Stimulated activated CD8-positive, alpha-beta memory T cell treated with anti-CD3 and anti-CD28 coated beads, Interleukin-2, amount 100 ng/mL, for 48 hours (primary cell): Measurements from ENCODE around the gene SSR1.
A peak's percentile ranks its signal among the peaks of the same experiment; 100 is the strongest.
"Not testable (repeated sequence)": the region's sequence is repeated elsewhere in the genome, so short reads cannot be mapped to it uniquely, and the experiment has no call there.

Experiments
- DNase-seq, 2 donors: peaks; one replicate each; pipeline ENCODE4 v3.0.0-alpha.2; 2020; ENCODE audit warnings: low read depth in 2 of 2

Gene SSR1

DNA sequence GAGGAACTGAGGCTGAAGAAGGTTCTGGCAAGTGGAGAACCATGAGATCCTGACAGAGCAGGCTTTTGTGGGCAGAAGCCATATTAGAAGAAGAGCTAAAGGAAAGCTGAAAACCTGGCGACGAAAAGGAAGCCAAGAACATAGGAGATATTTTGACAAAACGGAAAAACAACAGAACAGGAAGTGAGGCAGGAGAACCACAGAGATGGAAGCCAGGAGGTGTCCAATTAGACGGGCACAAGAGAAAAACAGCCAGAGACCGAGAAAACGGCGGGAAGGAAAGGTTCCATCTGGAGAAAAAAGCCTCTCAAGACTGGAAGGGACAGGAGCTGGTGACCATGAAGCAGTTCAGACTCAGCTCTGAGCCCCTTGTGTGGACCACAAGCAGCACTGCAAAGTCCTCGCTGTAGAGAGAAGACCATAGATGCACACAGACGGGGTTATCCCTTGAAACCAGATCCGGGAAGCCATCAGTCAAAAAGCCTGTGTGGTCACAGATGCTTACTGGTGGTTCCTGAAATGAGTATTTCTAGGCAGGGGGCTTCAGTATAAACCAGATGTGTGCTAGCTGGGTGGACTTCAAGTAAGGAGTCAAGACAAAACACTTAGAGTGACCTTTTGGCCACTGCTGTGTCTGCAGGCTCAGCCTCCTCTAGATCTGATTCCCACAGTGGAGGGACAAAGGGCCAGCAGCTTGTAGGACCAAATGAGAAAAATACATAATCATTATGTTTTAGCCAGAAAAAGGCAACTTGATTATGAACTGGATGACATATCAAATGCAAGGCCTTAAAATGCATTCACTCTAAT lies 30.7 kb downstream of the SSR1 start:
- DNase-seq, result no peak

- DNase-seq, result no peak
These were observed 36.8 kb downstream of the SSR1 start for GRCh38 chr6:7276199-7276524.

DNA sequence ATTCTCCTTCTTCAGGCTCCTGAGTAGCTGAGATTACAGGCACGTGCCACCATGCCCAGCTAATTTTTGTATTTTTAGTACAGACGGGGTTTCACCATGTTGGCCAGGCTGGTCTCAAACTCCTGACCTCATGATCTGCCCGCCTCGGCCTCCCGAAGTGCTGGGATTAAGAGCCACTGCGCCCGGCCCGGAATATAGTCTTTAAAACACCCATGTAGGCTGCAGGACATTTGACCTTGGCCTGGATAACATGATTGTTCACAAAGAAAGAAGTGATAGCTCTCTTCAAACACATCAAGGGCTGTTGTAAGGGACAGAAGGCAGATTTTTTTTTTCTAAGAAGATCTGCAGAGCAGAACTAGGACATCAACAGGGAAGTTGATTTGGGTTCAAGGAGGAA lies 38.5 kb downstream of the SSR1 start:
- DNase-seq, result not testable (repeated sequence)

DNA sequence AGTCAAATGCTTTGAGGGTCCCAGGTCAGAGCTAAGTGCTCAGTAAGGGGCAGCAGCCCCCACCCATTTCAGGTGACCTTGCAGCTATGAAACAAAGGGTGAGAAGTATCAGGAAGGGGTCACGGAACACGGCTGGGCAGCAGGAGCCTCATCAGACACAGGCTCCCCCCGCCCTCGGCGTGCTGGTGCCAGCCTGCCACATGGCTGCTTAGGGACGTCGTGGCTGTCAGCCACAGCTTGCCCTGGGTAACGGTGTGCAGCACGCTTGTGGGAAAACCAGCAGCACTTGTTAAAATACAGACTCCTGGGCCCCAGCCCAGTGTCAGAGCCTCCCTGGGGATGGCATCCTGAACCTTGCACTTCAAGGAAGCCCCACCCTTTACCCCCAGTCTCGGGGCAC lies 39.3 kb downstream of the SSR1 start:
- DNase-seq, result no peak

DNA sequence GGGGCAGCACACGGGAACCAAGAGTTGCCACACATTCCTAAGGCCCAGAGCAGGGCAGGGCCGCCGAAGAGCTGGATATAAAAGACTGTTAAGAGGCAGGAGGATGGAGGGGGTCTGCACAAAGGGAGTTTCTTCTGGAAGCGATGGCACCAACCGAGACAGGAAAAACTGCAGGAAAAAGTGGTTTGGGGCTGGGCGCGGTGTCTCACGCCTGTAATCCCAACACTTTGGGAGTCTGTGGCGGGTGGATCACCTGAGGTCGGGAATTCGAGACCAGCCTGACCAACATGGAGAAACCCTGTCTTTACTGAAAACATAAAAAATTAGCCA lies 41.8 kb downstream of the SSR1 start:
- no peak for DNase-seq

GRCh38 chr6:7270320-7271204 lies 42.4 kb downstream of the SSR1 start:
- no peak for DNase-seq

DNA sequence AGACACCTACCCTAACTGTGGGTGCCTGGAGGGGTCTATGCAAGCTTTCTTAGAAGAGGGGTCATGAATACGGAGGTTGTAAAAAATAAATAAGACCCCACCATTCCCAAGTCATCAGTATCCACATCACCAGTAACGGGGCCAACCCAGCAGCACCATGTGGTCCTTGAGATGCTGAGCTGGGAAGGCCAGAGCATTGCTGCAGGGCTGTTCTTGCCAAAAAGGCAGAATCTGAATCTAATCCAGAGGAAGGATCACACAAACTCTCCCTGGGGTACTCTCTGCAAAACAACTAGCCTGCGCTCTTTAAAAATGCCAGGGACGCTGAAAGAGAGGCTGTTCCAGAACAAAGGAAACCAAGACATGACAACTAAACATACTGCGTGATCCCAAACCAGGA lies 43.2 kb downstream of the SSR1 start:
- no peak for DNase-seq

DNA sequence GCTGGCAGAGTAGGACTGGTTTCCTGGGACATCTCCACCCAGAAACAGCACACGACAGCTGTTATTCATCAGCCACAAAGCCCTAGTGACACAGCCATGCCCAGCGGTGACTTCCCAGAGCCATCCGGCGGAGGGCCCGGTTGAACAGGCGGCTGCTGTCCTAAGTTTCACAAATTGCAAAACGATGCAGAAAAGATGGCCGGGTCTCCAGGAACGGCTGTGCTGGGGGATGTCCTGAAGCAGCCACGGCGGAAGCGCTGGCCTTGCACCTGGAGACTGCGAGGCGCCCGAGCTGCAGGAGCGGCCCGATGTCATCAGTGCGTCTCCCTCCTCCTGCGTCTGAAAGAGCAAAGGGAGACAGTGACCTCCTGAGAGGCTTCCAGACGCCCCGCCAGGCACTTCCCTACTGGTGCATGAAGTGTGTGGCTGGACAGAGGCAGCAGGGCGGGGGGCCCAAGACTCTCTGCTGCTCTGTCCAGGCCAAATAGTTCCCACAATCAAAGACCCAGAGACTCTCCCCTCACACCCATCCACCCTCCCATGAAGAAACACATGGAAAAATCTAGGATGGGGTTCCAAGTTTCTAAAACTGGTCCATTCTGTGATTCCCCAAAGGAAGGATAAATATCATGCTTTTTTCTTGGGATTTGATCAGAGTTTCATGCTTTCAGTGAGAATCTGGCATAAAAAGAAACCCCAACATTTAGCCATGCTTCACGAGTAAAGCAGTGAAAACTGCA lies 44.0 kb downstream of the SSR1 start:
- no peak for DNase-seq

GRCh38 chr6:7268362-7268761 lies 44.6 kb downstream of the SSR1 start:
- DNase-seq, result no peak

- DNase-seq, result no peak
These were observed 45.4 kb downstream of the SSR1 start for GRCh38 chr6:7267466-7268091.

DNA sequence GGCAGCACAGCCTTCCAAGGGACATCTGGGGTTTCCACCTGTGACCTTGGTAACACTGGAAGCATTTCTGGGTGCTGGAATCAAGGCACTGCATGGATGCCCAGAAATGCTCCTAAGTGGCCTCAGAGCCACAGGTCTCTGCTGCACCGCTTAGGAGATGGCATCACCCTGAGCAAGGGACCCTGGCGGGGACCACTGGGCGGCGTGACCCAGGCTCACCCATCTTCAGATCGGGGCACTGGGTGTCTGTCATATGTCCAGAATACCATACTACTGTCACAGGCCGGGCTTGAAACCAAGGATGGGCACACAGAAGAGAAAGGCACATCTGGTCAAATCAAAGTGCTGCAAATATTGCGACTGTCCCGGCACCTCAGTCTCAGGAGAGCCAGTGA lies 45.9 kb downstream of the SSR1 start:
- no peak for DNase-seq

GRCh38 chr6:7265385-7265726 lies 47.6 kb downstream of the SSR1 start:
- DNase-seq, result not testable (repeated sequence)

DNA sequence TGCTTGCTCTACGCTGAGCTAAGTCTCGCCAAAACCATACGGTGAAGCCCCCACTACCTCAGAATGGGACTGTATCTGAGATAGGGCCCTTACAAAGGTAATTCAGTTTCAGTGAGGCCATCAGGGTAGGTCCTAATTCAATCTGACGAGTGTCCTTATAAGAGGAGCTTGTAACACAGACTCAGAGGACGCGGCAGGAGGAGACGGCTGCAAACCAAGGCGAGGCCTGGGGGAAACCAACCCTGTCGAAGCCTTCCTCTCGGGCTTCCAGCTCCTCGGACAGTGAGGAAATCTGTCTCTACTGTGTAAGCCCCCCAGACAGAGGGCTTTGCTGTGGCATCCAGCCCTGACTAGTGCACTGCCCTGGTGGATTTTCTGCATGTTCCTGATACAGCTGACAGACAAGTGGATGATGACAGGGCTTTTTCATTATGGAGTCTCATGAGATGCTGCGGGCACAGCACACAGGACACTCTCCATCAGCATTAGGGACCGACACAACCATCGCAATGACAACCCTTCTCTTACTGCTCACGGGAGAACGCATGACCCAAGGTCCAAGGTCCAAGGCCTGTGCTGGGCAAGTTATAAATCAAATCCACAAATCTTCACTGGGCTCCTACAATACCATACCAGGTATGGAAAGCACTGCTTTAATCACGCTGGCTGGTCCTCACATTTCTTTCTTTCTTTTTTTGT lies 48.2 kb downstream of the SSR1 start:
- DNase-seq, result no peak

DNA sequence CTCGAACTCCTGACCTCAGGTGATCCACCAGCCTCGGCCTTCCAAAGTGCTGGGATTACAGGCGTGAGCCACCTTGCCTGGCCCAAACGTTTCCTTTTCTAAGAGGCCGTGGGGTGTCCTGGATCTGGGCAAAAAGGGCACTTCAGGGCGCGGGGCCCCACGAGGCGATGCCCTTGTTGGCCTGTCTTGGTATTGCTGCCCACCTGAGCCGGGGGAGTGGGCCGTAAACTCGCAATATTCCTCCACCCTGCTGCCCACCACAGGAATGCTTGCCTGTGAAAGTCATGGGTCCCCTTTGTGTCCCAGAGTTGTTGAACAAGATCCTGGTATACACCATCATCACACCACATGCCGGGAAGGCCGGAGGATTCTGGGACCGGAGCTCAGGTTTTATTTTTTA lies 49.0 kb downstream of the SSR1 start:
- DNase-seq, result no peak

DNA sequence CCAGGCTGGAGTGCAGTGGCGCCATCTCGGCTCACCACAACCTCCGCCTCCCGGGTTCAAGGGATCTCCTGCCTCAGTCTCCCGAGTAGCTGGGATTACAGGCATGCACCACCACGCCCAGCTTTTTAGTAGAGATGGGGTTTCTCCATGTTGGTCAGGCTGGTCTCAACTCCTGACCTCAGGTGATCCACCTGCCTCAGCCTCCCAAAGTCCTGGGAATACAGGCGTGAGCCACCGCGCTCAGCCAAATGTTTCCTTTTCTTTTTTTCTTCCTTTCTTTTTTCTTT lies 49.5 kb downstream of the SSR1 start:
- DNase-seq, result not testable (repeated sequence)

GRCh38 chr6:7262746-7263518 lies 50.1 kb downstream of the SSR1 start:
- no peak for DNase-seq

DNA sequence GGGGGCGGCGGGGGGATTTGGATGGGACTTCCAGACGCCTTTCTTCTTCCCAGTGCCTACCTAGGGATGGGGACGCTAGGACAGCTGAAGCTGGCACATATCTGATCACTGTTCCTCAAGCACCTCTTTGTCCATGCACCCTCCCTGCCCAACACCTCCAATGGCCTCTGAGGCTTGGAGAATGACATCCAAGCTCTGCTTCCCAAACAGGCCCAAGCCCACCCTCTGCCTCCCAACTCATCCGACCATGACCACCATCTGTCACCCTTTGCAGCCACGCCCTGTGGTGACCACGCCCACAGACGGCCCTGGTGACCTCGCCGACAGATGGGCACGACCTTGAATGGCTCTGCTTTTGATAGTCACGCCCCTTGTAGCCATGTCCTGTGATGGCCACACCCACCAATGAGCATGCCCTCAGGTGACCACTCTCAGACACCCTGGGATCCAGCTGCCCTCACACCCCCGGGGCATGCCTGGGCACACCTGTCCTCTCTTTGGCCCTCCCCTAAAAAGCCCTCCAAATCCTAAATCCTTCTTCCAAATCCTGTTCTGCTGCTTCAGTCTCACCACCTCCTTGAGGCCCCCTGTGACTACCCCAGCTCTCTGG lies 51.0 kb downstream of the SSR1 start:
- no peak for DNase-seq

DNA sequence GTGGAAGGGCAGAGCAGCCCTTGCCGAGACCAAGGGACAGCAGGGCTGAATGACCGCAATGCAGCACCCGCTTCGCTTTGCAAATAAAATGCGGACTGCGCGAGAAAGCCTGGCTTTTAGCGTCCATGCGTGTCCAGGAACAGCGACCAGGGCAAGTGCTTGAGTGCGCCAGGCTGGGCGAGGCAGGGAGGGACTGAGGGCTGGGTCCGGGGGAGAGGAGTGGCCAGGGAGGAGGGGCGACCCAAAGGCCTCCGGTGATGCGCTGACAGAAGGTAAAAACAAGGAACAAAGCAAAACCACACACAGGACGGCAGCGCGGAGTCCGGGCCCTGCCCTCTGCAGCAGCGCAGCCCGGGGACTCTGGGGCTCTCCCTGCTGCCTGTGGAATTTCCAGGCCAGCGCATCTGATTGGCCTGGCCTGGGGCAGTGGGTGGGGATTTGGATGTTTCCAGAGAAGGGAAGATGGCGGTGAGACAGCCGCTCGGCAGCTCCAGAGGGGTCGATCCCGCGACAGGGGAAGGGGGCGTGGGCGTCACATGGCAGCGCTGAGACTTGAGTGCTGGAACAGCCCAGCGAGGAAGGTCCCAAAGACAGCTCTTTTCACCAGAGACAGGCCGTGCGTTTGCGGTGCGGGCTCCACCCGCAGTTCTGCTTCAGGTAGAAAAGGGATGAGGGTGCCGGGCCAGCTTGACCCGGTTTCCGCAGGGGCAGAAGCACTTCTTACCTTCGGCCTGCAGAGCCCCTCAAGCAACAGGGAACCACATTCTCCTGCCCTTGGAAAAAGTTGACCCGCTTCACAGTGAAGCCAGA lies 51.8 kb downstream of the SSR1 start:
- peak; percentile 20 to 32 for DNase-seq

GRCh38 chr6:7260291-7261031 lies 52.5 kb downstream of the SSR1 start:
- DNase-seq, result no peak
